Left forelimb (tissue), 1 donor: Measurements from ENCODE around the gene PSTK.

Experiments used
- DNase-seq: peaks from one replicate; pipeline ENCODE4 v3.0.0-alpha.2; 2018; ENCODE audit warnings: low spot score

Gene PSTK

DNA sequence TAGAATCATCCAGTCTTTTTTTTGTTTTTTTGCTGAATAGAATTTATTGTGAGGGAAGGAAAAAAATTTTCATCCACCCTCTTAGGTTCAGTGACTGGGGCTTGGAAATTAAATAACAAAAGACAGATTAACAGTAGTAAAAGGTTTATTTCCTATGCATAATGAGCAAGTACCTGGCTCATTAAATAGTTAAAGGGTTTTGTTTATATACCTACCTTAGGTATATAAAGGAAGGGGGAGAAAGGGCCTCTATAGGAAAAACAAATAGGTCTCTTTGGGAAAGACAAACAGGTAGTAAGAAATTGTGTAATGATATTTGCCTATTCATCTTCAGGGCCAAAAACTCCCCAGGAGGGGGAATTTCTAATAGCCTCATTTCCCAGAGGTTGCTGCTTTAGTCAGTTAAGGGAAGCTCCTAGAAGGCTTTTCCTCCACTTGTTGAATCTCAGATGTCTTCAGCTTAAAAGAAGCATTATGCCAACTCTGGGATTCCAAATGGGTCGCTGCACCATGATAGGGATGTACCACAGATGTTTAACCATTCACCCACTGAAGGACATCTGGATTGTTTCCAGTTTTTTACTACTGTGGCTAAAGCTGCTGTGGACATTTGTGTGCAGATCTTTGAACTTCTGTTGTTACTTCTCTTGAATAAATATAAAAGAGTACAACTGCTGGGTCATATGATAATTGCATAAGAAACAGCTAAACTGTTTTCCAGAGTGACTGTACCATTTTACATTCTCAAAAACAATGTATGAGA is 39.9 kb downstream of the PSTK start:
- no peak for DNase-seq

DNA sequence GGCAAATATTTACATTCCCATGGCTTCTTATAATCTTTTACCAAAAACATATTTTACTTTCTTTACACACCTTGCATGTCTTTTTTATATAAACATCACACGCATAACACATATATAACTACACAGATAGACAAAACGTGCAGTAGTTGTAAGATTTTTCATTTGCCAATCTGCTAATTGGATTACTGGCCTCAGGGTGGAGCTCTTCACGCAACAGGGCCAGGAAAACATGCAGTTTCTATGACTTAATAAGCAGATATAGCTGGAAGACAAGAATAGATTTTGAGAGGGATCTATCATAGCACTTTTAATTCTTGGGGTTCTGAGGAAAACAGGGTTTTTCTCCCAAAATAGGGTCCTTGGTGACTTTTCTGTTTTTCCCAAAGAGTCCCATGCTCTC is 41.3 kb downstream of the PSTK start:
- DNase-seq, result no peak

DNA sequence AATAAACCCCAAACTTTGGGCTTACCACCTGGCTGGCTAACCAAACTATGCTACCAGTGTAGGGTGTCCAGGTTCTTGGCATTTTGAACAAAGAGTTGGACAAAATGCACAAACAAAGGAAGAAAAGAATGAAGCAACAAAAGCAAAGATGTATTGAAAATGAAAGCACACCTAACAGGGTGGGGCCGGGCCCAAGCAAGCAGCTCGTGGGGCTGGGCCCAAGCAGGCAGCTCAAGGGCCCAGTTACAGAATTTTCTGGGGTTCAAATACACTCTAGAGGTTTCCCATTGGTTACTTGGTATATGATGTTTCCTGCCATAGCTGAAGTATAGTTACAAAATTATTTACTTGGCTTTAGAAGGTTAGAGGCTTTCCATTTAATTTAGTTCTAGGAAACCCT is 44.3 kb downstream of the PSTK start:
- no peak for DNase-seq

DNA sequence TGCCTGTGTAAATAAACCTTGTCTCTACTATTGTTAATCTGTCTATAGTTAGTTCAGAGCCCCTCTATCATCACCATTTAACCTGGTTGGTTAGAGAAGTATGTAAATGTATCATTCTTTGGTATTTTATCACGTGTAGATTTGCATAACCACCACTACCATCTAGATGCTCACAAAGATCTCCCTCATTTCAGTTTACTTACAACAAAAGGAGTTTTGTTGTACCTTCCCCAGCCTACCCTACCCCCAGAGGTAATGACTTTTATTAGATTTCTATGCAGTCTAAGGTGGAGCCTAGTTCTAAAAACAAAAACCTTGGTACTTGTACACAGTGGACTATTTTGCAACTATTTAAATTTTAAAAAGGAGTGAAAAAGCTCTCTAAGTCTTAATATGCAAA is 46.1 kb downstream of the PSTK start:
- no peak for DNase-seq

DNA sequence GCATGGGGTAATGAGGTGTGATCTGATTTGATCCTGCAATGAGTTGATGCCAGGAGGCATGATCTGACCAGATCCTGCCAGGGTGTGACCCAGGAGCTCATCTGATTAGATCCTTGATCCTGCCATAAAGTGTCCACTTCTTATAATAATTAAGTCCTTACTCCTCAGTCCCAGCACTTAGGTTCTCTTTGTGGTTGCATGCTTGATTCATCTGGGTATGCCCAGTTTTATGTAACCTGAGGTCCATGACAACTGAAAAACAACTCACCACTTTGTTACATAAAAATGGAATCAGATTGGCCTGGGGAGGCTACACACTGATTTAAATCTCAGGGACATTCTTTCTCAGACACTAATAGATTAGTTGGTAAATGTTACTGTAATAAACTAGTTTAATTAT is 47.7 kb downstream of the PSTK start:
- DNase-seq, result no peak

DNA sequence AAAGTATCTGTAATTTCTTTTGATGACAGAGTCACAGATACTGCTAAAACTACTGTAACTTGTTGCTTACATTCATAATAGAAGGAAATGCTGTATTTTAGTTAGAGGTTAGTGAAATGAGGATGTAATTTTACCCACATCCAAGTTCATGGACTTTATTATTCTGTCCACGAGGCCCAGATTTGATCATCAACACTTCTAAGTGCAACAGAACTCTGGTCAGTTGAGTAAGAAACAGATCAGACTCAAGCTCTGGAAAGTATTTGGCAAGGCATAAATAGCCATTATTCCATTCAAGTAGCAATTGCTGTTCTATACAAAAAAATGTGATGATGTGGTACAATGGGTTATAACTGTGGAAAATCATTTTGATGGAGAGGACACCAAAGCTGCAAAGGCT is 50.9 kb downstream of the PSTK start:
- DNase-seq, result no peak

DNA sequence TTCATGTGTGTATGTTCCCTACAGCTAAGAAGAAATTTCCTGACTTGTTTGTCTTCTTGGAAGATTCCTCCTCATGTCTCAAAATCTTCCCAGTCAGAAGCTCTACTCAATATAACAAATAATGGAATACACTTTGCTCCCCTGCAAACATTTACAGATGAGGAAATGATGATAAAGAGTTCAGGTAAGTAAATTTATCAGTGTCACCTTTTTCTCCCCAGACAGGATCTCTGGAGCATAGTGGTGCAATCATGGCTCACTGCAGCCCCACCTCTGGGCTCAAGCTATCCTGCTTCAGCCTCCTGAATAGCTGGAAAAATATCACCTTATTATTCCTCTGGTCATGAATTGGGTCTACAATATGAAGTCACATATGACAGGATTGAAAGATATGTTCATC is 54.1 kb downstream of the PSTK start:
- DNase-seq, result no peak

DNA sequence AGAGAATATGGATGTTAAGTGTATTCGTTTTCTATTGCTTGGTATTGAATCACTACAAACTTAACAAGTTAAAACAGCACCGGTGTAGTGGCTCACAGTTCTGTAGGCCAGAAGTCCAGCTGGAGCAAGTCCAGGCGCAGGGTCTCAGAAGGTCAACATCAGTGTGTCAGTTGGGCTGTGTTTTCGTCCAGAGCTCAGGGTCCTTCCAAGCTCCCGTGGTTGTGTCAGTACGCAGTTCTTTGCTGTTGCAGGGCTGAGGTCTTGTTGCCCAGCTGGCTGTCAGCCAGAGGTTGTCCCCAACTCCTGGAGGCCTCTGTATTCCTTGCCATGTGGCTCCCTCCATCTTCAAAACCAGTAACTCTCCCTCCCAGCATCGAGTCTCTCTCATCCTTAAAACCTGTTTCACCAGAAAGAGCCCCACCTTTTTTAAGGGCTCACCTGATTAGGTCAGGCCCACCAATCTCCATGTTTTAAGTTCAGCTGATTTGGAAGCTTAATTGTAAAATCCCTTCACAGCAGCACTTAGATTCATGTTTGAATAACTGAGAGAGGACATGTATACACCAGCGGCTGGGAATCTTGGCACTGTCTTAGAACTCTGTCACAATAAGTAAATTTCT is 55.4 kb downstream of the PSTK start:
- DNase-seq, result no peak

DNA sequence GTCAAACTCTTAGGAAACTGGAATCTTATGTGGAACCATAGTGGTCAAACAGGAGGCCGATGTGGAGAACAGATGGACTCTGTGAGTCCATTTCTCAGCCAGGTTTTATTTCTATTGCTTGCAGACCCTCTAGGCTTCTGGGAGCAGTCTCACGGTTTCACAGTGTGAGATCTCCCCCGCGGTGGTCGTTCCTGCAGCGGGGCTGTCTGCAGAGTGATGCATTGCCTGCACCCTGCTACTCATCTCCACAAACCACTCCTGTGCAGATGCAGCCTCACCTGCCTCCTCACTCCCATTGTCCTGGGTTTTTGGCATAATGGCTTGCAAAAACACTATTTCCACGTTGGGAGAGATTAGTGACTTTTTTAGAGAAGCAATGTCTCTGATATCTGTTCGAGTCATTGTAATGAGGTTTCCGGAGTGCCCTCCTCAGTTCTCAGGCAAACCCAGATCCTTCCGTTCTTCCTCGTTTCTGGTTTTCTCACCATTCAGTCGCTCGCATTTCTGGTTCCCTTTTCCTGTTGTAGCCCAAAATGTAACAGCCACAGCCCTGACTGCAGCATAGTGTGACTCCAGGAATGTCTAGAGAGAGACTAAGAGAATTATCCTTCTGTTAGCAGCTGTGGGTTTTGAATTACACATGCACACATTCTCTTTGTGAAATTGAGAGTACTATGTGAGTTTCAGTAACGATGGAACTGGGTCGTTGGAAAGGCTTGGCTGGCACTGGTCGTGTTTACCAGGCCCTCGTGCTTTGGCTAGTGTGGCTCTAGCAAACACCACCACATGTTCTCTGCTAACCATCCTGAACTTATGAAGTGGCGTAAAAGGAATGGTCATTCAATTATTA is 58.8 kb downstream of the PSTK start:
- no peak for DNase-seq

DNA sequence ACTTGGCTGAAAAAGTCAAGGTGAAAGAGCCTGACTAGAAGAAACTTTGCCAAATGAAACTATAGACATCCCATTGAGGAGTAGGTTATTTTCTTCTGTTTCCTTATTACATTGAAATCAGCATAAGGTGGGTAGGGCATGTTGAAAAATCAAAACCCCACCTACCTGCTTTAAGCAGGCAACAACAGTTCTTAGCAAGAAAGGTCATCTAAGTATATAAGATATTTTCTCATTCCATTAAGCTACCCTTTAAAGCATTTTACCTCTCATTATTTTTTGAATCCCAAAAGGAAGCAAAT is 59.4 kb downstream of the PSTK start:
- no peak for DNase-seq
